ENCODE data around the gene LMOD2.

GRCh38 chr7:123689250-123689649 is 33.6 kb downstream of the LMOD2 start:
- TF ChIP-seq, protein P1, sequence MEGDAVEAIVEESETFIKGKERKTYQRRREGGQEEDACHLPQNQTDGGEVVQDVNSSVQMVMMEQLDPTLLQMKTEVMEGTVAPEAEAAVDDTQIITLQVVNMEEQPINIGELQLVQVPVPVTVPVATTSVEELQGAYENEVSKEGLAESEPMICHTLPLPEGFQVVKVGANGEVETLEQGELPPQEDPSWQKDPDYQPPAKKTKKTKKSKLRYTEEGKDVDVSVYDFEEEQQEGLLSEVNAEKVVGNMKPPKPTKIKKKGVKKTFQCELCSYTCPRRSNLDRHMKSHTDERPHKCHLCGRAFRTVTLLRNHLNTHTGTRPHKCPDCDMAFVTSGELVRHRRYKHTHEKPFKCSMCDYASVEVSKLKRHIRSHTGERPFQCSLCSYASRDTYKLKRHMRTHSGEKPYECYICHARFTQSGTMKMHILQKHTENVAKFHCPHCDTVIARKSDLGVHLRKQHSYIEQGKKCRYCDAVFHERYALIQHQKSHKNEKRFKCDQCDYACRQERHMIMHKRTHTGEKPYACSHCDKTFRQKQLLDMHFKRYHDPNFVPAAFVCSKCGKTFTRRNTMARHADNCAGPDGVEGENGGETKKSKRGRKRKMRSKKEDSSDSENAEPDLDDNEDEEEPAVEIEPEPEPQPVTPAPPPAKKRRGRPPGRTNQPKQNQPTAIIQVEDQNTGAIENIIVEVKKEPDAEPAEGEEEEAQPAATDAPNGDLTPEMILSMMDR (IDR thresholded peaks at IDR 0.05; ENCODE audit: low read length), result no peak
- no peak for TF ChIP-seq EZH2 (IDR thresholded peaks at IDR 0.05; ENCODE audit: borderline replicate concordance, low read length)

Data from OCI-LY1 (cell line).